Body of pancreas (tissue), 4 donors: ENCODE results near the gene GNB1.

Experiments
- CTCF ChIP-seq, 7 experiments: fragments of 450-650 bp in 4 of 7; fragments of 200-600 bp in 3 of 7; sonication (generic) in 3 of 7; IDR thresholded peaks; one replicate each; pipeline ENCODE4 v1.5.1; 2016 to 2019; ENCODE audit warnings: antibody characterized with exemption in 7 of 7
- POLR2A ChIP-seq, 3 donors: fragments of 450-650 bp; IDR thresholded peaks; one replicate each; pipeline ENCODE4 v1.6.1; 2016; ENCODE audit warnings: antibody characterized with exemption in 3 of 3, mild to moderate bottlenecking in 2 of 3

DNA sequence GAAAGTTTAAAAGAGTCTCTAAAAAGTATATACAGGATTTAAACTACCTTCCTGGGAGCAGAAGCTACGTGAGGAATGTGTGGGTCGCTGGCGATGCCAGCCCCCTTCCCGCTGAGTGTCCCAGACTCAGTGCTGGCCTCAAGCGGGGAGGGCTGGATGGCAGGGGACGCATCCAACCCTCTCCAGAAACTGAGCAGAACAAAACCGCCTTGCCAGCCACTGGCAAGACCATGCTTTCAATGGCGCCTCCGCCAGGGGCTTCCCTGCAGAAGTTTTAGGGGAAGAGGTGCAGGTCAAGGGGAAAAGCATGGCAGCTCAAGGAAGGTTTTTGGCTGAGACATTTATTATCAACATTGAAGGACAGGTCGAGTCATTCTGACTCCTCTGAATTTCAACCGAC lies 138.7 kb downstream of the GNB1 start:
- TF ChIP-seq CTCF (IDR thresholded peaks at IDR 0.05) (no peak), POLR2A (IDR thresholded peaks at IDR 0.05) (no peak)
